Brain microvascular endothelial cell (primary cell): ENCODE results near the gene CCDC85C.

ENCODE experiments used
- DNase-seq: peaks from one replicate; pipeline ENCODE4 v3.0.0-alpha.2; 2020
- H3K27ac ChIP-seq: fragments of 250-450 bp; sonication (Bioruptor Pico); 2 replicates; pipeline ENCODE4 v1.5.1; 2020; ENCODE audit warnings: mild to moderate bottlenecking, moderate library complexity
- H3K27me3 ChIP-seq: fragments of 250-450 bp; sonication (Bioruptor Pico); replicated peaks from 2 replicates; pipeline ENCODE4 v1.5.1; 2020; ENCODE audit warnings: mild to moderate bottlenecking
- H3K36me3 ChIP-seq: fragments of 250-450 bp; sonication (Bioruptor Pico); replicated peaks from 2 replicates; pipeline ENCODE4 v1.5.1; 2020; ENCODE audit warnings: mild to moderate bottlenecking
- H3K4me3 ChIP-seq: 2 replicates; pipeline ENCODE4 v1.5.1; 2011; ENCODE audit warnings: low read depth, mild to moderate bottlenecking, control low read depth, low read length, moderate library complexity
- in situ Hi-C: cut with HindIII; loops from 2 replicates; pipeline ENCODE4 v1.10.0; 2017; ENCODE audit warnings: low sequenced_read_pairs, low pct_ligation_motif_present
- TF ChIP-seq, protein P1 (sequence below): IDR thresholded peaks from 2 replicates; pipeline ENCODE4 v1.5.1; 2011; ENCODE audit warnings: low read depth, mild to moderate bottlenecking, moderate library complexity, low read length, control low read depth, inconsistent platforms; ENCODE audit errors: missing control alignments

CCDC85C gene

DNA sequence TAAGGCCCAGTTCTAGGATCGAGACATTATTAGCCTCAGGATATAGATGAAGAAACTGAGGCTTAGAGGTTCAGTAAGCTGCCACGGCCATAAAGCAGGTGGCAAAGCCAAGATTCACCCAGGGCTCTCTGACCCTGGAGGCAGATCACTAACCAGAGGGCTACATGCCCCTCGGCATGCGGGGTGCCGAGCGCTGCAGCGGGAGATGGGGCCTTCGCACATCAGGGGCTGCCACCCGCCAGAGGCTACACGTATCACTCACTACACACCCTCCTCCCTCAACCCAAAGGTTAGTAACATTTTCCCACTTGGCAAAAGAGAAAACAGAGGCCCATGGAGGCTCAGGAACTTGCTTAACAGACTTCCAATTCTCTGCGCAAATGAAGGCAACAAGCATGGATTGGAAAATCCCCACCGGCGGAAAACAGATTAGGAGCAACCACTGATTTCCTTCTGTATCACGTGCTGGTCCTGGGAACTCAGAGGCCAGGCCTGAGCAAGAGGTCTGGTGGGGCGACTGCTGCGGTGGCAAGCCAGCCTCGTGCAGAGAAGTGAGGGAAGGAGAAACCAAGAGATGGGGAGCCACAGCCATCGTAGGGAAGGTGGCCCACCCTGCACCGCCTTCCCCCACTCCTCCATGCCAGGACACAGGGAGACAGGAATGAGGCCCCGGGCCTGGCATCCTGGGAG is 6.0 kb downstream of the CCDC85C start:
- in situ Hi-C loops, result no loop called here
- no peak overlapping the region for H3K27ac ChIP-seq
- H3K27me3 ChIP-seq, result peaks cover 2% of the 10 kb centered on the region
- DNase-seq, result no peak
- H3K36me3 ChIP-seq, result no peaks in the 10 kb centered on the region
- TF ChIP-seq, protein P1, sequence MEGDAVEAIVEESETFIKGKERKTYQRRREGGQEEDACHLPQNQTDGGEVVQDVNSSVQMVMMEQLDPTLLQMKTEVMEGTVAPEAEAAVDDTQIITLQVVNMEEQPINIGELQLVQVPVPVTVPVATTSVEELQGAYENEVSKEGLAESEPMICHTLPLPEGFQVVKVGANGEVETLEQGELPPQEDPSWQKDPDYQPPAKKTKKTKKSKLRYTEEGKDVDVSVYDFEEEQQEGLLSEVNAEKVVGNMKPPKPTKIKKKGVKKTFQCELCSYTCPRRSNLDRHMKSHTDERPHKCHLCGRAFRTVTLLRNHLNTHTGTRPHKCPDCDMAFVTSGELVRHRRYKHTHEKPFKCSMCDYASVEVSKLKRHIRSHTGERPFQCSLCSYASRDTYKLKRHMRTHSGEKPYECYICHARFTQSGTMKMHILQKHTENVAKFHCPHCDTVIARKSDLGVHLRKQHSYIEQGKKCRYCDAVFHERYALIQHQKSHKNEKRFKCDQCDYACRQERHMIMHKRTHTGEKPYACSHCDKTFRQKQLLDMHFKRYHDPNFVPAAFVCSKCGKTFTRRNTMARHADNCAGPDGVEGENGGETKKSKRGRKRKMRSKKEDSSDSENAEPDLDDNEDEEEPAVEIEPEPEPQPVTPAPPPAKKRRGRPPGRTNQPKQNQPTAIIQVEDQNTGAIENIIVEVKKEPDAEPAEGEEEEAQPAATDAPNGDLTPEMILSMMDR, result no peak
- no peak overlapping the region for H3K4me3 ChIP-seq

DNA sequence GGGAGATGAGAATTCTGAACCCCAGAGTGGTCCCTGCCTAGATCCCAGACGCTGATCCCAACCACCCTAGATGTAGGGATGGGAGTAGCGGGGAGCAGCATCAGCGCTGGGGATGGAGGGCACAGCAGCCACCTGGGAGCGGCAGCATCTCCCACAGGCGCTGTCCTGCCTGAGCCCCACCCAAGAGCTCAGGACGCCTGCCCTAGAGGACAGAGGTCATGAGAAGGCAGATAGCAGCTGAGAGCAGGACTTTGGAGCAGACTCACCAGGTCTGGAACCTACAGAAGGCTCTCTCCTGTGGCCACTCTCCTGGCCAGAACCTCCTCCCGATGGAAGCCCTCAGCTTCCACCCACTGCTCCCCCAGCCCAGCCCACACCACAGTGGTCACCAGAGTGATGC is 7.2 kb downstream of the CCDC85C start:
- Histone ChIP-seq H3K36me3 (no peaks in the 10 kb centered on the region), H3K4me3 (no peak overlapping the region), H3K27ac (no peak overlapping the region), H3K27me3 (no peaks in the 10 kb centered on the region)
- in situ Hi-C loops, result no loop called here
- TF ChIP-seq, protein P1, result no peak
- DNase-seq, result no peak

DNA sequence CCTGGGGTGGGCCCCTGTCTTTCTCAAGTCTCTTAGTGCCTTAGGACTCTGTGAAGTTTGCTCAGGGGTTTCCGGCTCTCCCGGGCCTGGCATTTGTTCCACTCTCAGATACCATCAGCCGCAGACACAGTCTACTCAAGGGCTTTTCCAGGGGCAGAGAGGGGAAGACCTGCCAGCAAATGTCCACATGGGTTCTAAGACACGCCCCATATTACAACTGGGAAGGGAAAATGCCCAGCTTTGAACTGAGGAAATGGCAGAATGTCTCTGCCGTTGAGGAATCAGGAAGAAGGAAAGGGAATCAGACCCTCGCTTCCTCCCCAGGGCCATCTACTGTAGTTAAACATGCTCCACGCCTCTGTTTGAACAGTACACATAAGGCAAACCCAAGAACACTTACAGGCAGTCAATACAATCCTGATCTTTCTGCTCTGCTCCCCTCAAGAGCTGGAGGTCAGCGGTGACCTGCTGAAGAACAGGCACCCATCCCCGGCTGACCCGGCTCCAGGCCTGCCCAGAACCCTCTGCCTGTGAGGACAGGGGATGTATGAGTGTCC is 7.9 kb downstream of the CCDC85C start:
- Histone ChIP-seq H3K36me3 (no peaks in the 10 kb centered on the region), H3K27ac (no peak overlapping the region), H3K4me3 (no peak overlapping the region), H3K27me3 (no peaks in the 10 kb centered on the region)
- in situ Hi-C loops, result no loop called here
- TF ChIP-seq, protein P1, result no peak
- DNase-seq, result no peak

DNA sequence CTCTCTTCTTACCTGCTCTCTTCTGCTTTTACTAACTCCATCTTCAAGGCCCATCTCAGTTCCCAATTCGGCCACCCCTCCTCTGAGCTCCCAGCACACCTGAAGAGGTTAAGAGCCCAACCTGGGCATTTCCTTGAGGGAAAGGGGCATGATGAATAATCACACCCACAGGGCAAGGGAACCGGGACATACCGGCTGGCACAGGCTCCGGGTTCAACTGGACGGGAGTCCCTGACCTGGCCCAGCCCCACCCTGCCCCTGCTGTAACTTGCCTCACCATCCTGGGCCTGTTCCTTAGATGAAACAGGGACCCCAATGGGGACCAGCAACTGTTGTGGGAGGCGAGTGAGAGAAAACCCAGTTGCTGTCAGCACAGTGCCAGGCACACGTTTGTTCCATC is 8.5 kb downstream of the CCDC85C start:
- TF ChIP-seq, protein P1, result no peak
- no peak for DNase-seq
- no peaks in the 10 kb centered on the region for H3K27me3 ChIP-seq
- H3K36me3 ChIP-seq, result no peaks in the 10 kb centered on the region
- no peak overlapping the region for H3K27ac ChIP-seq
- in situ Hi-C loops, result no loop called here
- no peak overlapping the region for H3K4me3 ChIP-seq

DNA sequence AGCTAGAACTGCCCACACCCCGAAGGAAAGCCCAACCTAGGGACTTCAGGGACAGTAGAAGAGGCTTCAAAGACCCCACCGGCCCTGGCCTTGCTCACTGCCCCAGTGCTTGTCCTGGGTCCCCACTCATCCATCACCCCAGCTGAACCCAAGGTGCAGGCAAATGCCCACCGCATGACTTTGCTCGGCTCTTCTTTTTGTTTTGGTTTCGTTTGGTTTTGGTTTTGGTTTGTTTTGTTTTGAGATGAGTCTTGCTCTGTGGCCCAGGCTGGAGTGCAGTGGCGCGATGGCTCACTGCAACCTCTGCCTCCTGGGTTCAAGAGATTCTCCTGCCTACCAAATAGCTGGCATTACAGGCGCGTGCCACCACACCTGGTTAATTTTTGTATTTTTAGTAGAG is 9.0 kb downstream of the CCDC85C start:
- Histone ChIP-seq H3K27me3 (no peaks in the 10 kb centered on the region), H3K36me3 (no peaks in the 10 kb centered on the region), H3K4me3 (no peak overlapping the region), H3K27ac (no peak overlapping the region)
- in situ Hi-C loops, result no loop called here
- TF ChIP-seq, protein P1, result no peak
- no peak for DNase-seq
